ENCODE results near the gene THSD7B.

THSD7B gene

GRCh38 chr2:136801661-136802060, 36.3 kb downstream of the THSD7B start:
- no peak for TF ChIP-seq ZBTB7A (IDR thresholded peaks at IDR 0.05; ENCODE audit: low read depth)
- no peak for TF ChIP-seq CREB1 (IDR thresholded peaks at IDR 0.05; ENCODE audit: low read depth)
- no peak for TF ChIP-seq TEAD4 (IDR thresholded peaks at IDR 0.05)
- TF ChIP-seq NFIC (IDR thresholded peaks at IDR 0.05): no peak
- TF ChIP-seq YY1 (IDR thresholded peaks at IDR 0.05; ENCODE audit: low read depth): no peak

GRCh38 chr2:136809998-136810397, 44.7 kb downstream of the THSD7B start:
- no peak for TF ChIP-seq TCF12 (IDR thresholded peaks at IDR 0.05; ENCODE audit: low read depth)
- no peak for TF ChIP-seq TAF1 (IDR thresholded peaks at IDR 0.05; ENCODE audit: low read depth)
- TF ChIP-seq USF1 (IDR thresholded peaks at IDR 0.05): no peak
- TF ChIP-seq MAX (IDR thresholded peaks at IDR 0.05): no peak
- no peak for TF ChIP-seq RAD21 (IDR thresholded peaks at IDR 0.05; ENCODE audit: low read depth)
- no peak for TF ChIP-seq CREB1 (IDR thresholded peaks at IDR 0.05; ENCODE audit: low read depth)
- no peak for TF ChIP-seq CEBPB (IDR thresholded peaks at IDR 0.05)
- TF ChIP-seq ZBTB7A (IDR thresholded peaks at IDR 0.05; ENCODE audit: low read depth): no peak
- TF ChIP-seq YY1 (IDR thresholded peaks at IDR 0.05; ENCODE audit: low read depth): no peak

GRCh38 chr2:136818839-136819238, 53.5 kb downstream of the THSD7B start:
- TF ChIP-seq TEAD4 (IDR thresholded peaks at IDR 0.05) (no peak), EP300 (IDR thresholded peaks at IDR 0.05; ENCODE audit: borderline replicate concordance) (no peak), YY1 (IDR thresholded peaks at IDR 0.05; ENCODE audit: low read depth) (no peak), USF1 (IDR thresholded peaks at IDR 0.05) (no peak), FOXM1 (IDR thresholded peaks at IDR 0.05; ENCODE audit: borderline replicate concordance, low read depth) (no peak), TAF1 (IDR thresholded peaks at IDR 0.05; ENCODE audit: low read depth) (no peak), ZBTB7A (IDR thresholded peaks at IDR 0.05; ENCODE audit: low read depth) (no peak), CREB1 (IDR thresholded peaks at IDR 0.05; ENCODE audit: low read depth) (no peak), REST (IDR thresholded peaks at IDR 0.05; ENCODE audit: low read depth) (no peak), RAD21 (IDR thresholded peaks at IDR 0.05; ENCODE audit: low read depth) (no peak), EGR1 (IDR thresholded peaks at IDR 0.05) (no peak), TCF12 (IDR thresholded peaks at IDR 0.05; ENCODE audit: low read depth) (no peak)

- TF ChIP-seq TEAD4 (IDR thresholded peaks at IDR 0.05) (no peak), CEBPB (IDR thresholded peaks at IDR 0.05) (no peak), TAF1 (IDR thresholded peaks at IDR 0.05; ENCODE audit: low read depth) (no peak), FOXM1 (IDR thresholded peaks at IDR 0.05; ENCODE audit: borderline replicate concordance, low read depth) (no peak), MAX (IDR thresholded peaks at IDR 0.05) (no peak), EP300 (IDR thresholded peaks at IDR 0.05; ENCODE audit: borderline replicate concordance) (no peak), YY1 (IDR thresholded peaks at IDR 0.05; ENCODE audit: low read depth) (no peak), CREB1 (IDR thresholded peaks at IDR 0.05; ENCODE audit: low read depth) (no peak), TCF12 (IDR thresholded peaks at IDR 0.05; ENCODE audit: low read depth) (no peak), NFIC (IDR thresholded peaks at IDR 0.05) (no peak), USF1 (IDR thresholded peaks at IDR 0.05) (no peak)
Observed at GRCh38 chr2:136823291-136823690, 57.9 kb downstream of the THSD7B start.

GRCh38 chr2:136828162-136828561, 62.8 kb downstream of the THSD7B start:
- TF ChIP-seq REST (IDR thresholded peaks at IDR 0.05; ENCODE audit: low read depth): no peak
- TF ChIP-seq FOXM1 (IDR thresholded peaks at IDR 0.05; ENCODE audit: borderline replicate concordance, low read depth): no peak
- no peak for TF ChIP-seq NFIC (IDR thresholded peaks at IDR 0.05)
- TF ChIP-seq RAD21 (IDR thresholded peaks at IDR 0.05; ENCODE audit: low read depth): no peak
- no peak for TF ChIP-seq CREB1 (IDR thresholded peaks at IDR 0.05; ENCODE audit: low read depth)
- no peak for TF ChIP-seq EP300 (IDR thresholded peaks at IDR 0.05; ENCODE audit: borderline replicate concordance)
- TF ChIP-seq CEBPB (IDR thresholded peaks at IDR 0.05): no peak
- TF ChIP-seq TAF1 (IDR thresholded peaks at IDR 0.05; ENCODE audit: low read depth): no peak
- TF ChIP-seq TCF12 (IDR thresholded peaks at IDR 0.05; ENCODE audit: low read depth): no peak
- no peak for TF ChIP-seq MAX (IDR thresholded peaks at IDR 0.05)
- TF ChIP-seq USF1 (IDR thresholded peaks at IDR 0.05): no peak
- no peak for TF ChIP-seq EGR1 (IDR thresholded peaks at IDR 0.05)
- no peak for TF ChIP-seq YY1 (IDR thresholded peaks at IDR 0.05; ENCODE audit: low read depth)
